Fibroblast of lung (primary cell): ENCODE data around the gene GC.

ENCODE experiments used
- EZH2 ChIP-seq: IDR thresholded peaks from 2 replicates; pipeline ENCODE4 v1.5.1; 2012; ENCODE audit warnings: low read length, control low read depth, mild to moderate bottlenecking; ENCODE audit errors: missing control alignments
- TF ChIP-seq, protein P1 (sequence below), 2 donors: IDR thresholded peaks in 1 of 2; conservative IDR thresholded peaks in 1 of 2; 1 replicate in 1 of 2; 2 replicates in 1 of 2; pipeline ENCODE4 v1.5.1; 2011 to 2012; ENCODE audit warnings: low read length in 2 of 2, control low read depth in 1 of 2, inconsistent platforms in 1 of 2, low read depth in 1 of 2, mild to moderate bottlenecking in 1 of 2

DNA sequence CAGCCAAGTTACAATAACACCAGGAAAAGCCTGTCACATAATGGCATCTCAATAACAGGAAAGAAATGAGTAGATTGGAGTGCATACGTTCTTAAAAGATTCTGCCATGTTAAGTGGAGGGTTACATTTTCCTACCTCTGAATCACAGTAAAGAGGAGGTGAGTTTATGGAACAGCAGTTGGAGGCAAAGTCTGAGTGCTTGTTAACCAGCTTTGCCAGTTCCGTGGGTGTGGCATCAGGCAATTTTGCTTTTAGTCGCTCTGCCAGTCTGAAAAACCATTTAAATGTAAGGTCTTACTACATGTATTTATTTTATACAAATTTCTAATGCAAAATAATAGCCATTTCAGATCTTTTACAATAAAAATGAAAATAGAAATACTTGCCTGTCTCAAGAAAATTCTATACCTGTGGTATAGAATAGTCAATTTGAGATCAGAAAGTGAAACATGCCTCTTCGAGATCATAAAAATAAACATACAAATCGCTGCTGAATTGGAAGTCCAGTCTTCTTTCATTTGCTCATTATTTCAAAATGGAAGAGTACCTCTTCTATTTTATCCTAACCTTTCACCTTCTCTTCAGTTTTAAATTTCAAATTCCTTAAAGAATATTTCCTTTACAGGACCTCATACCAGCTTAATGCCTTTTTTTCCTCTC is 31.4 kb downstream of the GC start:
- TF ChIP-seq, protein P1, sequence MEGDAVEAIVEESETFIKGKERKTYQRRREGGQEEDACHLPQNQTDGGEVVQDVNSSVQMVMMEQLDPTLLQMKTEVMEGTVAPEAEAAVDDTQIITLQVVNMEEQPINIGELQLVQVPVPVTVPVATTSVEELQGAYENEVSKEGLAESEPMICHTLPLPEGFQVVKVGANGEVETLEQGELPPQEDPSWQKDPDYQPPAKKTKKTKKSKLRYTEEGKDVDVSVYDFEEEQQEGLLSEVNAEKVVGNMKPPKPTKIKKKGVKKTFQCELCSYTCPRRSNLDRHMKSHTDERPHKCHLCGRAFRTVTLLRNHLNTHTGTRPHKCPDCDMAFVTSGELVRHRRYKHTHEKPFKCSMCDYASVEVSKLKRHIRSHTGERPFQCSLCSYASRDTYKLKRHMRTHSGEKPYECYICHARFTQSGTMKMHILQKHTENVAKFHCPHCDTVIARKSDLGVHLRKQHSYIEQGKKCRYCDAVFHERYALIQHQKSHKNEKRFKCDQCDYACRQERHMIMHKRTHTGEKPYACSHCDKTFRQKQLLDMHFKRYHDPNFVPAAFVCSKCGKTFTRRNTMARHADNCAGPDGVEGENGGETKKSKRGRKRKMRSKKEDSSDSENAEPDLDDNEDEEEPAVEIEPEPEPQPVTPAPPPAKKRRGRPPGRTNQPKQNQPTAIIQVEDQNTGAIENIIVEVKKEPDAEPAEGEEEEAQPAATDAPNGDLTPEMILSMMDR (conservative IDR thresholded peaks at IDR 0.05 in 1 of 2, IDR thresholded peaks at IDR 0.05 in 1 of 2; ENCODE audit: low read depth in 1 of 2, low read length in 2 of 2), result no peak
- no peak for TF ChIP-seq EZH2
